IMR-90 (cell line): ENCODE measurements around the gene ZMIZ1. TPM values are rescaled to one million over a fixed set of nuclear protein-coding genes. Genes with fewer than 3 reads are reported as not detected.
A peak's percentile ranks its signal among the peaks of the same experiment; 100 is the strongest.

ENCODE experiments used
- ATAC-seq: fragments of 200-7000 bp; cut with Tn5 transposase; 2 replicates; pipeline ENCODE4 v1.9.1; 2020; ENCODE audit warnings: low read depth, mild to moderate bottlenecking, moderate library complexity
- BruUV-seq: library from RNA; stranded (reverse); fragments of 400-500 nt; replicated peaks from 2 replicates; lab custom pipeline; 2021; lab: Mats Ljungman, UMichigan
- CTCF ChIA-PET: fragments of 300-600 bp; formaldehyde crosslinking; extraction: SDS; loops from one replicate; lab custom pipeline; 2021; ENCODE audit warnings: antibody characterized with exemption; lab: Yijun Ruan, JAX
- POLR2A ChIA-PET: fragments of 300-600 bp; sonication (Branson Sonifier 250); formaldehyde crosslinking; loops from one replicate; lab custom pipeline; 2022; ENCODE audit warnings: antibody characterized with exemption; ENCODE audit not compliant: unreplicated experiment; lab: Charles Lee
- DNase-seq: peaks from one replicate; pipeline ENCODE4 v3.0.0; 2013
- H2AFZ ChIP-seq: replicated peaks from 2 replicates; pipeline ENCODE3; 2013; ENCODE audit warnings: low read length, mild to moderate bottlenecking; ENCODE audit not compliant: poor library complexity
- H2AK5ac ChIP-seq: 2 replicates; pipeline ENCODE4 v1.6.1; 2013; ENCODE audit warnings: low read depth, low read length, inconsistent platforms
- H2AK9ac ChIP-seq: replicated peaks from 2 replicates; pipeline ENCODE3; 2013; ENCODE audit warnings: mild to moderate bottlenecking, low read depth, low read length, moderate library complexity; ENCODE audit not compliant: poor library complexity
- H2BK120ac ChIP-seq: 2 replicates; pipeline ENCODE4 v1.6.1; 2013; ENCODE audit warnings: low read depth, low read length, inconsistent platforms
- H2BK15ac ChIP-seq: 3 replicates; pipeline ENCODE4 v1.6.1; 2013; ENCODE audit warnings: low read depth, low read length, inconsistent platforms
- H2BK20ac ChIP-seq: 2 replicates; pipeline ENCODE4 v1.6.1; 2013; ENCODE audit warnings: low read depth, mild to moderate bottlenecking, inconsistent platforms, low read length, moderate library complexity
- H2BK5ac ChIP-seq: 2 replicates; pipeline ENCODE4 v1.6.1; 2013; ENCODE audit warnings: mild to moderate bottlenecking, low read depth, low read length, inconsistent platforms; ENCODE audit not compliant: poor library complexity, severe bottlenecking
- H3K14ac ChIP-seq: replicated peaks from 2 replicates; pipeline ENCODE4 v1.6.1; 2013; ENCODE audit warnings: low read depth, low read length, inconsistent platforms
- H3K18ac ChIP-seq: 2 replicates; pipeline ENCODE4 v1.6.1; 2013; ENCODE audit warnings: low read depth, low read length, control low read depth
- H3K23ac ChIP-seq: 2 replicates; pipeline ENCODE4 v1.6.1; 2013; ENCODE audit warnings: low read depth, low read length, inconsistent platforms
- H3K27ac ChIP-seq: 2 replicates; pipeline ENCODE4 v1.5.1; 2013; ENCODE audit warnings: mild to moderate bottlenecking, control low read depth, low read length; ENCODE audit not compliant: insufficient read depth
- H3K27me3 ChIP-seq: 2 replicates; pipeline ENCODE4 v1.6.1; 2013; ENCODE audit warnings: low read length; ENCODE audit not compliant: control insufficient read depth, insufficient read depth
- H3K36me3 ChIP-seq: 2 replicates; pipeline ENCODE4 v1.6.1; 2013; ENCODE audit warnings: low read length, mixed read lengths; ENCODE audit not compliant: control insufficient read depth, insufficient read depth
- H3K4ac ChIP-seq: 2 replicates; pipeline ENCODE4 v1.6.1; 2013; ENCODE audit warnings: low read depth, low read length, inconsistent platforms
- H3K4me1 ChIP-seq: 2 replicates; pipeline ENCODE4 v1.6.1; 2013; ENCODE audit warnings: low read length, mixed read lengths; ENCODE audit not compliant: control insufficient read depth, insufficient read depth
- H3K4me2 ChIP-seq: 2 replicates; pipeline ENCODE4 v1.6.1; 2013; ENCODE audit warnings: low read depth, mild to moderate bottlenecking, control low read depth, low read length, moderate library complexity
- H3K4me3 ChIP-seq: 2 replicates; pipeline ENCODE4 v1.5.1; 2013; ENCODE audit warnings: low read depth, mild to moderate bottlenecking, control low read depth, low read length, moderate library complexity; ENCODE audit not compliant: insufficient read depth
- H3K56ac ChIP-seq: 2 replicates; pipeline ENCODE4 v1.6.1; 2013; ENCODE audit warnings: low read length, inconsistent platforms; ENCODE audit not compliant: insufficient read depth; ENCODE audit errors: extremely low read depth
- H3K79me1 ChIP-seq, 2 experiments: 2 replicates each; pipeline ENCODE4 v1.6.1; 2013; ENCODE audit warnings: low read length in 2 of 2, inconsistent platforms in 1 of 2, low read depth in 1 of 2
- H3K9ac ChIP-seq: 2 replicates; pipeline ENCODE4 v1.6.1; 2013; ENCODE audit warnings: low read depth, low read length, control low read depth
- H3K9me1 ChIP-seq: 2 replicates; pipeline ENCODE4 v1.6.1; 2013; ENCODE audit warnings: low read length, inconsistent platforms; ENCODE audit not compliant: insufficient read depth
- H3K9me3 ChIP-seq: 2 replicates; pipeline ENCODE4 v1.6.1; 2013; ENCODE audit warnings: low read length; ENCODE audit not compliant: control insufficient read depth, insufficient read depth
- H4K20me1 ChIP-seq: 2 replicates; pipeline ENCODE4 v1.6.1; 2013; ENCODE audit warnings: low read length, inconsistent platforms; ENCODE audit not compliant: insufficient read depth
- H4K5ac ChIP-seq: 2 replicates; pipeline ENCODE4 v1.6.1; 2013; ENCODE audit warnings: mild to moderate bottlenecking, low read depth, low read length, control low read depth
- H4K8ac ChIP-seq, 2 experiments: 2 replicates each; pipeline ENCODE4 v1.6.1; 2013; ENCODE audit warnings: low read depth in 2 of 2, low read length in 2 of 2, control low read depth in 1 of 2, inconsistent platforms in 1 of 2
- H4K91ac ChIP-seq: 2 replicates; pipeline ENCODE4 v1.6.1; 2013; ENCODE audit warnings: low read depth, low read length, inconsistent platforms; ENCODE audit not compliant: insufficient read depth
- BHLHE40 ChIP-seq: fragments of 150-350 bp; IDR thresholded peaks from 2 replicates; pipeline ENCODE4 v1.6.1; 2016; ENCODE audit warnings: mild to moderate bottlenecking, low read depth, low read length
- CEBPB ChIP-seq: IDR thresholded peaks from 2 replicates; pipeline ENCODE4 v1.6.1; 2012; ENCODE audit warnings: low read depth, low read length, improper control_type of control experiment
- CHD1 ChIP-seq: IDR thresholded peaks from 2 replicates; pipeline ENCODE4 v1.6.1; 2012; ENCODE audit warnings: low read depth, low read length, improper control_type of control experiment
- CTCF ChIP-seq: conservative IDR thresholded peaks from 2 replicates; pipeline ENCODE4 v1.5.1; 2012; ENCODE audit warnings: mild to moderate bottlenecking, low read depth, low read length, improper control_type of control experiment
- ELK1 ChIP-seq: fragments of 150-350 bp; IDR thresholded peaks from 2 replicates; pipeline ENCODE4 v1.6.1; 2016; ENCODE audit warnings: low read depth, mild to moderate bottlenecking, low read length, moderate library complexity, borderline replicate concordance
- FOS ChIP-seq: fragments of 150-350 bp; IDR thresholded peaks from 2 replicates; pipeline ENCODE4 v1.6.1; 2016; ENCODE audit warnings: low read depth, low read length
- MAFK ChIP-seq: IDR thresholded peaks from 2 replicates; pipeline ENCODE4 v1.6.1; 2012; ENCODE audit warnings: low read depth, low read length, improper control_type of control experiment
- MAZ ChIP-seq: IDR thresholded peaks from 2 replicates; pipeline ENCODE4 v1.6.1; 2012; ENCODE audit warnings: low read depth, mild to moderate bottlenecking, low read length, improper control_type of control experiment, moderate library complexity, borderline replicate concordance
- MXI1 ChIP-seq: IDR thresholded peaks from 2 replicates; pipeline ENCODE4 v1.6.1; 2012; ENCODE audit warnings: low read depth, mild to moderate bottlenecking, low read length, moderate library complexity, borderline replicate concordance
- NFE2L2 ChIP-seq: fragments of 150-350 bp; IDR thresholded peaks from 2 replicates; pipeline ENCODE4 v1.6.1; 2016; ENCODE audit warnings: low read depth, mild to moderate bottlenecking, low read length
- POLR2A ChIP-seq: IDR thresholded peaks from 2 replicates; pipeline ENCODE4 v1.6.1; 2012; ENCODE audit warnings: mild to moderate bottlenecking, low read depth, low read length
- RAD21 ChIP-seq: IDR thresholded peaks from 2 replicates; pipeline ENCODE4 v1.6.1; 2012; ENCODE audit warnings: low read length, improper control_type of control experiment
- RCOR1 ChIP-seq: IDR thresholded peaks from 2 replicates; pipeline ENCODE4 v1.6.1; 2012; ENCODE audit warnings: mild to moderate bottlenecking, low read length, improper control_type of control experiment; ENCODE audit not compliant: insufficient replicate concordance
- RFX5 ChIP-seq: IDR thresholded peaks from 2 replicates; pipeline ENCODE4 v1.8.0; 2012; ENCODE audit warnings: low read depth, mild to moderate bottlenecking, low read length, moderate library complexity
- SMC3 ChIP-seq: fragments of 150-350 bp; IDR thresholded peaks from 2 replicates; pipeline ENCODE4 v1.6.1; 2016; ENCODE audit warnings: low read depth, mild to moderate bottlenecking, antibody characterized with exemption, low read length, moderate library complexity
- USF2 ChIP-seq: fragments of 150-350 bp; IDR thresholded peaks from 2 replicates; pipeline ENCODE4 v1.6.1; 2017; ENCODE audit warnings: mild to moderate bottlenecking, antibody characterized with exemption, low read length, low read depth
- dilution Hi-C: fragments of 300-500 bp; cut with HindIII; formaldehyde crosslinking; loops from one replicate; pipeline ENCODE4 v1.14.3; 2018; ENCODE audit warnings: low sequenced_read_pairs; ENCODE audit not compliant: unreplicated experiment
- in situ Hi-C: fragments of 300-500 bp; cut with MboI; formaldehyde crosslinking; loops from 3 replicates; pipeline ENCODE4 v1.14.3; 2019; ENCODE audit warnings: low sequenced_read_pairs, inconsistent platforms, mixed read lengths
- intact Hi-C: fragments of 100-400 bp; cut with micrococcal nuclease; formaldehyde crosslinking; loops from 2 replicates; pipeline ENCODE4 v1.10.0; 2022
- polyA plus RNA-seq, 3 experiments: library from polyadenylated mRNA; depleted of rRNA; stranded (reverse); fragments of >200 nt; gene quantifications; 2 replicates each; pipeline ENCODE4 v1.2.3, GENCODE V29; 2012; ENCODE audit warnings: low replicate concordance in 1 of 3
- total RNA-seq: library from RNA; depleted of rRNA; stranded (reverse); fragments of >200 nt; gene quantifications from 2 replicates; pipeline ENCODE4 v1.2.3, GENCODE V29; 2012

ZMIZ1 gene
- total and polyA plus RNA-seq, 2 of the 4 experiments (the other 2 are of a cell fraction), result 6.6 to 48.7 TPM

GRCh38 chr10:79124066-79124465, 55.3 kb downstream of the ZMIZ1 start:
- Histone ChIP-seq H3K4me3 (no peak overlapping the region), H3K9me1 (peaks cover 11% of the 10 kb centered on the region), H2AFZ (no peak overlapping the region), H3K56ac (no peak overlapping the region), H3K14ac (0 out of 2 replicates have a peak overlapping the region, but pooled peaks have one; percentile 4), H3K27ac (no peak overlapping the region), H4K20me1 (peaks cover 81% of the 10 kb centered on the region), H3K4me2 (no peak overlapping the region), H3K79me1 (peaks cover 55 to 99% of the 10 kb centered on the region in 2 experiments), H4K8ac (peak overlapping the region in 1 of 2 experiments; percentile 24; a peak in 1 of 4 replicates), H2AK5ac (no peak overlapping the region), H3K18ac (no peak overlapping the region), H3K9ac (no peak overlapping the region), H2BK20ac (no peak overlapping the region), H4K91ac (no peak overlapping the region), H3K36me3 (peaks cover 79% of the 10 kb centered on the region), H3K23ac (no peak overlapping the region; the same call in 1 of the 2 replicates), H2BK120ac (no peak overlapping the region), H2BK15ac (no peak overlapping the region), H3K9me3 (no peaks in the 10 kb centered on the region), H4K5ac (no peak overlapping the region), H3K4me1 (peaks cover 19% of the 10 kb centered on the region), H2AK9ac (no peak overlapping the region), H3K4ac (no peak overlapping the region), H3K27me3 (no peaks in the 10 kb centered on the region), H2BK5ac (no peak overlapping the region)
- no peak for TF ChIP-seq BHLHE40
- no peak for TF ChIP-seq NFE2L2
- no peak for TF ChIP-seq CTCF
- no peak for TF ChIP-seq RAD21
- no peak for TF ChIP-seq MAZ
- no peak for TF ChIP-seq RFX5
- TF ChIP-seq RCOR1, result no peak
- no peak for TF ChIP-seq CHD1
- TF ChIP-seq ELK1, result no peak
- no peak for TF ChIP-seq USF2
- no peak for TF ChIP-seq CEBPB
- no peak for TF ChIP-seq FOS
- no peak for TF ChIP-seq MAFK
- no peak for TF ChIP-seq SMC3
- no peak for TF ChIP-seq POLR2A
- no peak for TF ChIP-seq MXI1
- ChIA-PET CTCF (no interaction called here), POLR2A (no interaction called here)
- intact Hi-C loops, result no loop called here
- dilution Hi-C loops, result no loop called here
- ATAC-seq (no peak), DNase-seq (no peak)
- in situ Hi-C loops, result no loop called here
- no TSS peak for BruUV-seq
